Endothelial cell of umbilical vein (primary cell): Measurements from ENCODE around the gene MAPKAPK2. TPM values are rescaled to one million over a fixed set of nuclear protein-coding genes. Genes with fewer than 3 reads are reported as not detected.

Experiments
- BruUV-seq: library from RNA; stranded (reverse); fragments of 400-500 nt; replicated peaks from 2 replicates; lab custom pipeline; 2021; lab: Mats Ljungman, UMichigan
- CTCF ChIA-PET: fragments of 300-600, 350-600 bp; sonication (Branson Sonifier 250); formaldehyde crosslinking; loops from one replicate; lab custom pipeline; 2021; ENCODE audit warnings: antibody characterized with exemption, inconsistent platforms; lab: Charles Lee
- POLR2A ChIA-PET: fragments of 300-600, 350-600 bp; sonication (Branson Sonifier 250); formaldehyde crosslinking; loops from one replicate; lab custom pipeline; 2021; ENCODE audit warnings: antibody characterized with exemption, inconsistent platforms; lab: Charles Lee
- DNase-seq: peaks from one replicate; pipeline ENCODE4 v3.0.0-alpha.2; 2011; ENCODE audit warnings: low read depth, low spot score
- FAIRE-seq: peaks from 2 replicates; lab custom pipeline; 2011; peaks lifted over from hg19 to GRCh38; lab: Jason Lieb, UNC
- H2AFZ ChIP-seq: 2 replicates; pipeline ENCODE4 v1.6.0; 2012; ENCODE audit warnings: low read depth, low read length, control low read depth, inconsistent platforms
- H3K27ac ChIP-seq: 2 replicates; pipeline ENCODE4 v1.5.1; 2011; ENCODE audit warnings: low read depth, mild to moderate bottlenecking, control low read depth, low read length, moderate library complexity; ENCODE audit not compliant: insufficient read depth
- H3K27me3 ChIP-seq, 2 experiments: 2 replicates each; pipeline versions ENCODE4 v1.6.0 to v1.6.1; 2011; ENCODE audit warnings: low read length in 2 of 2, mixed read lengths in 1 of 2; ENCODE audit not compliant: control insufficient read depth in 2 of 2, insufficient read depth in 2 of 2
- H3K36me3 ChIP-seq, 2 experiments: 2 replicates in 1 of 2; 3 replicates in 1 of 2; pipeline ENCODE4 v1.5.1; 2011; ENCODE audit warnings: low read length in 2 of 2, mild to moderate bottlenecking in 1 of 2, moderate library complexity in 1 of 2; ENCODE audit not compliant: control insufficient read depth in 2 of 2, insufficient read depth in 2 of 2; ENCODE audit errors: extremely low read depth in 1 of 2
- H3K4me1 ChIP-seq: 3 replicates; pipeline ENCODE4 v1.5.1; 2011; ENCODE audit warnings: mild to moderate bottlenecking, low read length; ENCODE audit not compliant: control insufficient read depth, insufficient read depth; ENCODE audit errors: extremely low read depth
- H3K4me2 ChIP-seq: 2 replicates; pipeline ENCODE4 v1.6.1; 2011; ENCODE audit warnings: low read length, control low read depth, mixed read lengths; ENCODE audit not compliant: insufficient read depth
- H3K4me3 ChIP-seq, 3 experiments: fragments of 200-600 bp in 1 of 3; sonication (generic), shearing (Covaris generic) in 1 of 3; replicated peaks in 1 of 3; 2 replicates each; pipeline ENCODE4 v1.5.1; 2011 to 2016; ENCODE audit warnings: control low read depth in 3 of 3, low read length in 3 of 3, mild to moderate bottlenecking in 2 of 3, inconsistent platforms in 1 of 3, low read depth in 1 of 3, moderate library complexity in 1 of 3; ENCODE audit not compliant: insufficient read depth in 1 of 3
- H3K79me2 ChIP-seq: 2 replicates; pipeline ENCODE4 v1.6.0; 2012; ENCODE audit warnings: low read length, inconsistent platforms; ENCODE audit not compliant: control insufficient read depth, insufficient read depth
- H3K9ac ChIP-seq: replicated peaks from 2 replicates; pipeline ENCODE3; 2011; ENCODE audit warnings: low read length, control low read depth; ENCODE audit not compliant: insufficient read depth; ENCODE audit errors: extremely low read depth
- H3K9me1 ChIP-seq: replicated peaks from 3 replicates; pipeline ENCODE4 v1.6.0; 2011; ENCODE audit warnings: mild to moderate bottlenecking, low read length; ENCODE audit not compliant: control insufficient read depth, insufficient read depth; ENCODE audit errors: extremely low read depth
- H3K9me3 ChIP-seq: replicated peaks from 2 replicates; pipeline ENCODE4 v1.5.1; 2012; ENCODE audit warnings: low read length, inconsistent platforms; ENCODE audit not compliant: control insufficient read depth, insufficient read depth
- H4K20me1 ChIP-seq: replicated peaks from 2 replicates; pipeline ENCODE3; 2011; ENCODE audit warnings: mild to moderate bottlenecking, low read length; ENCODE audit not compliant: control insufficient read depth, insufficient read depth; ENCODE audit errors: extremely low read depth
- CTCF ChIP-seq, 2 donors: IDR thresholded peaks; 1 replicate in 1 of 2; 2 replicates in 1 of 2; pipeline ENCODE4 v1.5.1; 2011; ENCODE audit warnings: low read length in 2 of 2, mild to moderate bottlenecking in 2 of 2, moderate library complexity in 2 of 2, control low read depth in 1 of 2, inconsistent platforms in 1 of 2, low read depth in 1 of 2; ENCODE audit not compliant: insufficient read depth in 1 of 2; ENCODE audit errors: extremely low read depth in 1 of 2
- EZH2 ChIP-seq: IDR thresholded peaks from 2 replicates; pipeline ENCODE4 v1.6.1; 2012; ENCODE audit warnings: borderline replicate concordance, low read depth, mild to moderate bottlenecking, moderate library complexity, low read length, inconsistent platforms; ENCODE audit not compliant: severe bottlenecking
- FOS ChIP-seq: IDR thresholded peaks from 2 replicates; pipeline ENCODE4 v1.6.1; 2011; ENCODE audit warnings: mild to moderate bottlenecking, low read length, moderate library complexity, borderline replicate concordance; ENCODE audit not compliant: insufficient read depth
- GATA2 ChIP-seq: IDR thresholded peaks from 2 replicates; pipeline ENCODE4 v1.7.0; 2011; ENCODE audit warnings: low read depth, mild to moderate bottlenecking, moderate library complexity, mixed read lengths, low read length; ENCODE audit not compliant: insufficient read length, insufficient read depth
- JUN ChIP-seq: IDR thresholded peaks from 2 replicates; pipeline ENCODE4 v1.6.1; 2011; ENCODE audit warnings: borderline replicate concordance, low read depth; ENCODE audit not compliant: insufficient read length, insufficient read depth
- MAX ChIP-seq: IDR thresholded peaks from 2 replicates; pipeline ENCODE4 v1.6.1; 2011; ENCODE audit not compliant: insufficient read depth, insufficient read length
- MYC ChIP-seq: IDR thresholded peaks from one replicate; pipeline ENCODE4 v1.6.1; 2011; ENCODE audit warnings: mild to moderate bottlenecking, low read depth, low read length
- POLR2A ChIP-seq: IDR thresholded peaks from 2 replicates; pipeline ENCODE4 v1.6.1; 2012; ENCODE audit warnings: low read depth, mild to moderate bottlenecking, control low read depth, low read length
- POLR2AphosphoS5 ChIP-seq: IDR thresholded peaks from 2 replicates; pipeline ENCODE4 v1.6.1; 2012; ENCODE audit warnings: low read depth, mild to moderate bottlenecking, control low read depth, low read length, moderate library complexity; ENCODE audit not compliant: insufficient read depth
- dilution Hi-C: fragments of 300-500 bp; cut with MboI; formaldehyde crosslinking; loops from one replicate; pipeline ENCODE4 v1.15.0; 2019; ENCODE audit warnings: low sequenced_read_pairs; ENCODE audit not compliant: extremely low pct_ligation_motif_present
- intact Hi-C: fragments of 100-400 bp; cut with micrococcal nuclease; formaldehyde crosslinking; loops from one replicate; pipeline ENCODE4 v1.10.0; 2022
- polyA plus RNA-seq, 4 experiments: library from polyadenylated mRNA; depleted of rRNA in 3 of 4; stranded (reverse) in 3 of 4; unstranded in 1 of 4; fragments of >200 nt; gene quantifications; 2 replicates each; pipeline versions ENCODE4 v1.2.1 to v1.2.3, GENCODE V29; 2011 to 2012; ENCODE audit warnings: missing spikeins in 1 of 4
- total RNA-seq: library from RNA; stranded (reverse); gene quantifications from 2 replicates; pipeline ENCODE4 v1.2.3, GENCODE V29; 2021

MAPKAPK2 gene
- total and polyA plus RNA-seq, 2 donors (not counting 3 experiments of a cell fraction or from before 2014, with no cell fraction given) = 52.9 to 69.1 TPM

- ChIA-PET POLR2A (no interaction called here), CTCF (interaction anchor here (0.9 to 1.1 kb wide), 2 partner anchors 183 to 184 kb away, joined by 3 read pairs; no protein-coding TSS in a partner anchor)
- peaks cover 8% of the 10 kb centered on the region for H4K20me1 ChIP-seq
- TF ChIP-seq CTCF (IDR thresholded peaks at IDR 0.05; ENCODE audit: extremely low read depth in 1 of 2, insufficient read depth in 1 of 2, low read depth in 1 of 2, low read length in 2 of 2) = no peak
- no peak for TF ChIP-seq POLR2AphosphoS5
- TF ChIP-seq JUN = no peak
- no peak for TF ChIP-seq FOS
- TF ChIP-seq GATA2 = no peak
- TF ChIP-seq MYC = no peak
- TF ChIP-seq MAX = no peak
- no peak for TF ChIP-seq EZH2
- TF ChIP-seq POLR2A = no peak
- FAIRE-seq (no peak), DNase-seq (no peak)
- no peak overlapping the region for H3K9ac ChIP-seq
- no peaks in the 10 kb centered on the region for H3K9me3 ChIP-seq
- H3K27ac ChIP-seq = no peak overlapping the region
- no peaks in the 10 kb centered on the region for H3K4me1 ChIP-seq
- H3K79me2 ChIP-seq = peaks cover 11% of the 10 kb centered on the region
- H3K4me3 ChIP-seq = no peak overlapping the region
- H3K27me3 ChIP-seq = no peaks in the 10 kb centered on the region
- intact Hi-C loops = loop anchor here (5.0 kb wide), 3 partner anchors 79 to 254 kb away; no protein-coding TSS in a partner anchor
- dilution Hi-C loops = no loop called here
- peaks cover 2 to 34% of the 10 kb centered on the region in 2 experiments for H3K36me3 ChIP-seq
- H3K4me2 ChIP-seq = no peak overlapping the region
- H2AFZ ChIP-seq = no peak overlapping the region
- no peaks in the 10 kb centered on the region for H3K9me1 ChIP-seq
- no TSS peak for BruUV-seq
These were observed 43.9 kb downstream of the MAPKAPK2 start for GRCh38 chr1:206728697-206728987.
